Neuronal stem cell (in vitro differentiated cells): ENCODE data around the gene ATP2C2. TPM values are rescaled to one million over a fixed set of nuclear protein-coding genes. Genes with fewer than 3 reads are reported as not detected.

Experiments used
- DNase-seq: peaks from one replicate; pipeline ENCODE4 v3.0.0-alpha.2; 2013; ENCODE audit warnings: low spot score
- H2AFZ ChIP-seq: one replicate; pipeline ENCODE4 v1.6.1; 2013; ENCODE audit warnings: mild to moderate bottlenecking, low read length, inconsistent platforms
- H2AK5ac ChIP-seq: 2 replicates; pipeline ENCODE4 v1.6.1; 2013; ENCODE audit warnings: low read depth, mild to moderate bottlenecking, inconsistent platforms, low read length, moderate library complexity, mixed read lengths
- H2BK120ac ChIP-seq: 2 replicates; pipeline ENCODE4 v1.6.1; 2013; ENCODE audit warnings: low read depth, mild to moderate bottlenecking, inconsistent platforms, low read length, moderate library complexity, mixed read lengths
- H2BK12ac ChIP-seq: one replicate; pipeline ENCODE4 v1.6.1; 2013; ENCODE audit warnings: low read length, inconsistent platforms
- H2BK15ac ChIP-seq: 2 replicates; pipeline ENCODE4 v1.6.1; 2013; ENCODE audit warnings: mild to moderate bottlenecking, low read length, inconsistent platforms, mixed read lengths
- H2BK5ac ChIP-seq: one replicate; pipeline ENCODE4 v1.6.1; 2013; ENCODE audit warnings: inconsistent platforms, mild to moderate bottlenecking, low read length, moderate library complexity
- H3K14ac ChIP-seq: one replicate; pipeline ENCODE4 v1.6.1; 2013; ENCODE audit warnings: low read length, inconsistent platforms
- H3K18ac ChIP-seq: 2 replicates; pipeline ENCODE4 v1.6.1; 2013; ENCODE audit warnings: low read length, inconsistent platforms
- H3K23ac ChIP-seq: 2 replicates; pipeline ENCODE4 v1.6.1; 2013; ENCODE audit warnings: low read depth, mild to moderate bottlenecking, mixed read lengths, low read length, inconsistent platforms; ENCODE audit not compliant: poor library complexity
- H3K27ac ChIP-seq: replicated peaks from 3 replicates; pipeline ENCODE4 v1.5.1; 2013; ENCODE audit warnings: low read length, inconsistent platforms
- H3K27me3 ChIP-seq, 3 experiments: 2 replicates each; pipeline ENCODE4 v1.6.1; 2013; ENCODE audit warnings: low read length in 3 of 3, mild to moderate bottlenecking in 2 of 3, inconsistent platforms in 1 of 3, low read depth in 1 of 3, mixed read lengths in 1 of 3, moderate library complexity in 1 of 3; ENCODE audit not compliant: control insufficient read depth in 3 of 3, insufficient read depth in 3 of 3
- H3K36me3 ChIP-seq, 2 donors: replicated peaks in 1 of 2; 2 replicates each; pipeline ENCODE4 v1.6.1; 2013; ENCODE audit warnings: low read length in 2 of 2; ENCODE audit not compliant: control insufficient read depth in 2 of 2, insufficient read depth in 2 of 2
- H3K4ac ChIP-seq: 2 replicates; pipeline ENCODE4 v1.6.1; 2013; ENCODE audit warnings: inconsistent platforms, mild to moderate bottlenecking, low read length, moderate library complexity
- H3K4me1 ChIP-seq, 2 donors: 1 replicate in 1 of 2; 2 replicates in 1 of 2; pipeline ENCODE4 v1.6.1; 2013; ENCODE audit warnings: low read length in 2 of 2, low read depth in 1 of 2; ENCODE audit not compliant: control insufficient read depth in 2 of 2, insufficient read depth in 1 of 2
- H3K4me2 ChIP-seq: one replicate; pipeline ENCODE4 v1.6.1; 2013; ENCODE audit warnings: mild to moderate bottlenecking, low read length, inconsistent platforms; ENCODE audit not compliant: insufficient read depth, poor library complexity, severe bottlenecking
- H3K4me3 ChIP-seq, 2 donors: 2 replicates each; pipeline ENCODE4 v1.5.1; 2013; ENCODE audit warnings: low read length in 2 of 2, mild to moderate bottlenecking in 2 of 2, inconsistent platforms in 1 of 2, moderate library complexity in 1 of 2
- H3K79me1 ChIP-seq: one replicate; pipeline ENCODE4 v1.6.1; 2013; ENCODE audit warnings: low read depth, mild to moderate bottlenecking, inconsistent platforms, low read length, moderate library complexity
- H3K9ac ChIP-seq: one replicate; pipeline ENCODE4 v1.6.1; 2013; ENCODE audit warnings: mild to moderate bottlenecking, low read depth, low read length, inconsistent platforms; ENCODE audit not compliant: poor library complexity
- H3K9me3 ChIP-seq, 2 donors: replicated peaks in 1 of 2; 2 replicates each; pipeline versions ENCODE3 to v1.6.1; 2013; ENCODE audit warnings: low read length in 2 of 2, mild to moderate bottlenecking in 2 of 2, inconsistent platforms in 1 of 2, low read depth in 1 of 2, mixed read lengths in 1 of 2, moderate library complexity in 1 of 2; ENCODE audit not compliant: control insufficient read depth in 2 of 2, insufficient read depth in 1 of 2
- H4K8ac ChIP-seq: one replicate; pipeline ENCODE4 v1.6.1; 2013; ENCODE audit warnings: low read depth, mild to moderate bottlenecking, inconsistent platforms, low read length, moderate library complexity
- H4K91ac ChIP-seq: one replicate; pipeline ENCODE4 v1.6.1; 2013; ENCODE audit warnings: low read length, low read depth, mild to moderate bottlenecking, inconsistent platforms; ENCODE audit not compliant: poor library complexity
- WGBS, 2 donors: extraction: QIAGEN DNeasy Blood & Tissue Kit; methylation state at CpG; one replicate each; pipeline ENCODE4 v1.1.7; 2013; ENCODE audit warnings: missing lambda C conversion rate in 2 of 2, mixed read lengths in 1 of 2; ENCODE audit not compliant: insufficient read length in 2 of 2, insufficient replicate concordance in 1 of 2; ENCODE audit errors: extremely low coverage in 2 of 2; 5-methylcytosine and 5-hydroxymethylcytosine counted together
- polyA plus RNA-seq, 2 experiments: library from polyadenylated mRNA; stranded (reverse); fragments of 200-250 nt; gene quantifications; one replicate each; pipeline ENCODE4 v1.2.3, GENCODE V29; 2013

Gene ATP2C2
- 0.24 TPM for polyA plus RNA-seq (2013, experiment 1 of 2)
- 0.47 TPM for polyA plus RNA-seq (2013, experiment 2 of 2)

- H3K23ac ChIP-seq = peak within 1 kb of the TSS; percentile 81
- no peak within 1 kb of the TSS for H3K4ac ChIP-seq
- H3K79me1 ChIP-seq = no peaks in the 10 kb centered on the region
- no peak within 1 kb of the TSS for H4K91ac ChIP-seq
- peak within 1 kb of the TSS; percentile 42 for H2BK15ac ChIP-seq
- H3K4me3 ChIP-seq = peak within 1 kb of the TSS in 1 of 2 donors; percentile 69
- H3K14ac ChIP-seq = peak within 1 kb of the TSS; percentile 10
- peak within 1 kb of the TSS; percentile 69 for H2AFZ ChIP-seq
- no peak within 1 kb of the TSS for H2BK12ac ChIP-seq
- H3K9ac ChIP-seq = no peak within 1 kb of the TSS
- H4K8ac ChIP-seq = no peak within 1 kb of the TSS
- H2BK120ac ChIP-seq = peak within 1 kb of the TSS; percentile 61
- H3K27me3 ChIP-seq = peaks cover 3 to 53% (median 27%) of the 10 kb centered on the region in 3 experiments
- no peak within 1 kb of the TSS for H3K27ac ChIP-seq
- H3K4me2 ChIP-seq = peak within 1 kb of the TSS; percentile 86
- no peaks in the 10 kb centered on the region for H3K36me3 ChIP-seq
- DNase-seq = no peak
- peak within 1 kb of the TSS; percentile 91 for H3K18ac ChIP-seq
- H3K4me1 ChIP-seq = peaks cover 9 to 11% of the 10 kb centered on the region in 2 donors
- H2AK5ac ChIP-seq = peak within 1 kb of the TSS; percentile 76
- no CpG with 5 or more reads among the region's 66 CpGs for WGBS, 2 donors
- H2BK5ac ChIP-seq = peak within 1 kb of the TSS; percentile 58
- peaks cover 0 to 6% of the 10 kb centered on the region in 2 donors for H3K9me3 ChIP-seq
Observed at GRCh38 chr16:84368308-84368996, at the start of gene ATP2C2. Gene ATP2C2, plus strand, starts transcription at chr16:84368538. Its CDS starts 78 bp downstream, at chr16:84368616.

- Histone ChIP-seq H2AK5ac (peak overlapping the region; percentile 77), H2AFZ (no peak overlapping the region), H3K9ac (no peak overlapping the region), H3K4me3 (peak overlapping the region in 1 of 2 donors; percentile 58), H3K4me2 (no peak overlapping the region), H3K9me3 (peaks cover 4 to 7% of the 10 kb centered on the region in 2 donors), H3K4me1 (peaks cover 2 to 4% of the 10 kb centered on the region in 2 donors), H4K91ac (no peak overlapping the region), H2BK5ac (no peak overlapping the region), H3K36me3 (no peaks in the 10 kb centered on the region), H3K23ac (no peak overlapping the region), H3K27ac (no peak overlapping the region), H3K18ac (peak overlapping the region; percentile 71), H4K8ac (no peak overlapping the region), H2BK12ac (no peak overlapping the region), H2BK120ac (no peak overlapping the region), H3K79me1 (no peaks in the 10 kb centered on the region), H3K4ac (no peak overlapping the region), H3K27me3 (peaks cover 0 to 10% (median 0%) of the 10 kb centered on the region in 3 experiments), H2BK15ac (peak overlapping the region; percentile 33), H3K14ac (peak overlapping the region; percentile 59)
- no peak for DNase-seq
- WGBS, 2 donors = no CpG with 5 or more reads among the region's 24 CpGs
Observed at GRCh38 chr16:84319146-84319760, 49.1 kb upstream of the ATP2C2 start.

DNA sequence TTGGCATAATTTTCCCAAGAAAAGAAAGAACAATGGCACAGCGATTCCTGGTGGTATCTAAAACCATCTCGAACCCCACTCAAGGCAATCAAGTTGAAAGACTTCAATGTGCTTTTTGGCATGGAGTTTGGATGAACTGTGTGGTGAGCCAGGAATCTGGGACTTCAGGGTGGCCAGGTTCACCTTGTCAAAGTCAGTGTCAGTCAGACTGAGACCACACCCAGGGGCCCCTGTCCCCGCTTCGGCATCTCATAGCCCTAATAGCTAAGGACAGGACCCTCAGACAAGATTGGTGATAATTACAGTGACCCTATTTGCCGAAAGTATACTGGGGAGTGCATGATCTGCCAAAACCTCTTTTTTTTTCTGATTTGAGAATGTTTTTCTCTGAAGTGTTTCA lies 47.8 kb upstream of the ATP2C2 start:
- H3K27ac ChIP-seq = no peak overlapping the region
- H3K27me3 ChIP-seq = no peaks in the 10 kb centered on the region
- no peak overlapping the region for H3K23ac ChIP-seq
- WGBS, 2 donors = no CpG with 5 or more reads among the region's 5 CpGs
- H2BK5ac ChIP-seq = no peak overlapping the region
- H2BK120ac ChIP-seq = no peak overlapping the region
- no peak overlapping the region for H2BK15ac ChIP-seq
- no peak overlapping the region for H3K4ac ChIP-seq
- DNase-seq = no peak
- H2AFZ ChIP-seq = no peak overlapping the region
- H3K79me1 ChIP-seq = no peaks in the 10 kb centered on the region
- H3K4me2 ChIP-seq = no peak overlapping the region
- H4K8ac ChIP-seq = no peak overlapping the region
- H4K91ac ChIP-seq = no peak overlapping the region
- no peak overlapping the region for H3K14ac ChIP-seq
- peaks cover 2 to 4% of the 10 kb centered on the region in 2 donors for H3K4me1 ChIP-seq
- H2BK12ac ChIP-seq = no peak overlapping the region
- no peak overlapping the region for H2AK5ac ChIP-seq
- no peaks in the 10 kb centered on the region for H3K36me3 ChIP-seq
- peaks cover 4 to 7% of the 10 kb centered on the region in 2 donors for H3K9me3 ChIP-seq
- no peak overlapping the region for H3K4me3 ChIP-seq
- H3K9ac ChIP-seq = no peak overlapping the region
- peak overlapping the region; percentile 30 for H3K18ac ChIP-seq

DNA sequence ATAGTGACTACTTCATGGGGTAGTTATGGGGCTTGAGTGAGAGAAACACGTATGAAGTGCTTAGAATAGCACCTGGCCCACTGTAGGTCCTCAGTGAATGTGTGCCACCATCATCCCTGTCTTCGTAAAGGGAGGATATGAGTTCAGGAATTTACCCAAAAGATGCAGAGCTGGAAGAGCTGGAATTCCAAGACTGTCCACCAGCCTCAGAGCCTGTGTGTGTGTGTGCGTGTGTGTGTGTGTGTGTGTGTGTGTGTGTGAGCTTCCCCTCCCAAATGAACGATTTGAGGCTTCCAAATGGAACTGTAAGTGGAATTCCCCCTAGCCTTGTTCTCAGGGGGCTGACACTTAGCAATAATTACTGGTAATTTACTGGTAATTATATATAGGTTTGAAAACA lies 46.4 kb upstream of the ATP2C2 start:
- no peak overlapping the region for H2BK5ac ChIP-seq
- no peak overlapping the region for H3K4ac ChIP-seq
- H2AK5ac ChIP-seq = no peak overlapping the region
- H2BK15ac ChIP-seq = no peak overlapping the region
- H3K18ac ChIP-seq = no peak overlapping the region
- no peak overlapping the region for H3K23ac ChIP-seq
- no peak for DNase-seq
- no peaks in the 10 kb centered on the region for H3K27me3 ChIP-seq
- H2BK12ac ChIP-seq = no peak overlapping the region
- H3K4me1 ChIP-seq = peaks cover 2 to 4% of the 10 kb centered on the region in 2 donors
- H4K91ac ChIP-seq = no peak overlapping the region
- no peaks in the 10 kb centered on the region for H3K36me3 ChIP-seq
- H2BK120ac ChIP-seq = no peak overlapping the region
- no peak overlapping the region for H3K4me3 ChIP-seq
- no peak overlapping the region for H2AFZ ChIP-seq
- H3K14ac ChIP-seq = no peak overlapping the region
- no peak overlapping the region for H3K27ac ChIP-seq
- no peaks in the 10 kb centered on the region for H3K79me1 ChIP-seq
- H3K9ac ChIP-seq = no peak overlapping the region
- H3K9me3 ChIP-seq = peaks cover 4 to 9% of the 10 kb centered on the region in 2 donors
- H4K8ac ChIP-seq = no peak overlapping the region
- WGBS, 2 donors = no CpG with 5 or more reads among the region's 4 CpGs
- no peak overlapping the region for H3K4me2 ChIP-seq
